Neural cell (in vitro differentiated cells): Measurements from ENCODE around the gene SDK1.

Experiments used
- CTCF ChIP-seq: fragments of 450-650 bp; IDR thresholded peaks from 2 replicates; pipeline ENCODE4 v1.5.1; 2014; ENCODE audit warnings: antibody characterized with exemption, mild to moderate bottlenecking, moderate library complexity; ENCODE audit not compliant: poor library complexity, severe bottlenecking
- EP300 ChIP-seq: fragments of 450-650 bp; conservative IDR thresholded peaks from 2 replicates; pipeline ENCODE4 v1.6.1; 2014; ENCODE audit warnings: antibody characterized with exemption, mild to moderate bottlenecking, moderate library complexity; ENCODE audit not compliant: poor library complexity, severe bottlenecking
- EZH2 ChIP-seq: fragments of 200-600, 300-800 bp; shearing (Covaris generic), sonication (generic); IDR thresholded peaks from 2 replicates; pipeline ENCODE4 v1.6.1; 2014; ENCODE audit warnings: antibody characterized with exemption, low read length, borderline replicate concordance, mild to moderate bottlenecking; ENCODE audit not compliant: insufficient read depth, poor library complexity, severe bottlenecking
- MXI1 ChIP-seq: fragments of 450-650 bp; conservative IDR thresholded peaks from 2 replicates; pipeline ENCODE4 v1.6.1; 2014; ENCODE audit warnings: antibody characterized with exemption, mild to moderate bottlenecking; ENCODE audit not compliant: poor library complexity, severe bottlenecking
- POLR2AphosphoS5 ChIP-seq: IDR thresholded peaks from 2 replicates; pipeline ENCODE4 v1.6.1; 2012
- RAD21 ChIP-seq: fragments of 450-650 bp; conservative IDR thresholded peaks from 2 replicates; pipeline ENCODE4 v1.6.1; 2014; ENCODE audit warnings: antibody characterized with exemption, mild to moderate bottlenecking, moderate library complexity
- SMC3 ChIP-seq: fragments of 450-650 bp; conservative IDR thresholded peaks from 2 replicates; pipeline ENCODE4 v1.6.1; 2014; ENCODE audit warnings: antibody characterized with exemption, mild to moderate bottlenecking, moderate library complexity; ENCODE audit not compliant: poor library complexity
- TAF1 ChIP-seq: IDR thresholded peaks from 2 replicates; pipeline ENCODE4 v1.6.1; 2012; ENCODE audit warnings: low read depth
- TF ChIP-seq, protein P1 (sequence below): IDR thresholded peaks from 2 replicates; pipeline ENCODE4 v1.6.1; 2012; ENCODE audit warnings: borderline replicate concordance

DNA sequence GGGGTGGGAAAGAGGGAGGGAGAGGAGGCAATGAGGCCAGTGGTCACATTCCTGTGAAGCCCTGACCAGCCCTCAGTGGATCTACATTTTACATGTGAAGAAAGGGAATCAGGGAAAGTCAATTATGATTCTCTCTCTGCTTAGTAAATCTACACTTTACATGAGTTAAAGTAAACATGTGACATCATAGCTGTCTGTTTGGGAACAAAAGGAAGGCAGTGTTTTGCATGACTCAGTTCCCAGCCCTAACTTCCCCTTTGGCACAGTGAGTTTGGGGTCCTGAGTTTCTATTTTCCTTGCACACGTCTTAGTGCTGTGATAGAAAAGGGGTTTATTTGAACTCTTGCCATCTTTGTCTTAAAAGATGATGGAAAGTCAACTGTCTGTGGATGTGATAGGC is 615.1 kb downstream of the SDK1 start:
- TF ChIP-seq EP300, result no peak
- TF ChIP-seq, protein P1, sequence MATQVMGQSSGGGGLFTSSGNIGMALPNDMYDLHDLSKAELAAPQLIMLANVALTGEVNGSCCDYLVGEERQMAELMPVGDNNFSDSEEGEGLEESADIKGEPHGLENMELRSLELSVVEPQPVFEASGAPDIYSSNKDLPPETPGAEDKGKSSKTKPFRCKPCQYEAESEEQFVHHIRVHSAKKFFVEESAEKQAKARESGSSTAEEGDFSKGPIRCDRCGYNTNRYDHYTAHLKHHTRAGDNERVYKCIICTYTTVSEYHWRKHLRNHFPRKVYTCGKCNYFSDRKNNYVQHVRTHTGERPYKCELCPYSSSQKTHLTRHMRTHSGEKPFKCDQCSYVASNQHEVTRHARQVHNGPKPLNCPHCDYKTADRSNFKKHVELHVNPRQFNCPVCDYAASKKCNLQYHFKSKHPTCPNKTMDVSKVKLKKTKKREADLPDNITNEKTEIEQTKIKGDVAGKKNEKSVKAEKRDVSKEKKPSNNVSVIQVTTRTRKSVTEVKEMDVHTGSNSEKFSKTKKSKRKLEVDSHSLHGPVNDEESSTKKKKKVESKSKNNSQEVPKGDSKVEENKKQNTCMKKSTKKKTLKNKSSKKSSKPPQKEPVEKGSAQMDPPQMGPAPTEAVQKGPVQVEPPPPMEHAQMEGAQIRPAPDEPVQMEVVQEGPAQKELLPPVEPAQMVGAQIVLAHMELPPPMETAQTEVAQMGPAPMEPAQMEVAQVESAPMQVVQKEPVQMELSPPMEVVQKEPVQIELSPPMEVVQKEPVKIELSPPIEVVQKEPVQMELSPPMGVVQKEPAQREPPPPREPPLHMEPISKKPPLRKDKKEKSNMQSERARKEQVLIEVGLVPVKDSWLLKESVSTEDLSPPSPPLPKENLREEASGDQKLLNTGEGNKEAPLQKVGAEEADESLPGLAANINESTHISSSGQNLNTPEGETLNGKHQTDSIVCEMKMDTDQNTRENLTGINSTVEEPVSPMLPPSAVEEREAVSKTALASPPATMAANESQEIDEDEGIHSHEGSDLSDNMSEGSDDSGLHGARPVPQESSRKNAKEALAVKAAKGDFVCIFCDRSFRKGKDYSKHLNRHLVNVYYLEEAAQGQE, result no peak
- no peak for TF ChIP-seq CTCF
- TF ChIP-seq POLR2AphosphoS5, result no peak
- TF ChIP-seq RAD21, result no peak
- TF ChIP-seq EZH2, result no peak
- TF ChIP-seq MXI1, result no peak
- no peak for TF ChIP-seq SMC3
- no peak for TF ChIP-seq TAF1
